HG02759 (cell line): ENCODE data around the gene ABCB1.
A peak's percentile ranks its signal among the peaks of the same experiment; 100 is the strongest.
"Not testable (repeated sequence)": the region's sequence is repeated elsewhere in the genome, so short reads cannot be mapped to it uniquely, and the experiment has no call there.

Experiments
- ATAC-seq: cut with Tn5 transposase; IDR thresholded peaks from one replicate; pipeline ENCODE4 v1.9.1; 2021; ENCODE audit warnings: mild to moderate bottlenecking, moderate library complexity; ENCODE audit not compliant: unreplicated experiment

The ABCB1 gene

GRCh38 chr7:87474533-87475358 is 125.9 kb downstream of the ABCB1 start:
- peak; percentile 74 for ATAC-seq

GRCh38 chr7:87473986-87474385 is 126.7 kb downstream of the ABCB1 start:
- peak; percentile 7 for ATAC-seq

GRCh38 chr7:87473192-87473591 is 127.5 kb downstream of the ABCB1 start:
- ATAC-seq, result no peak

DNA sequence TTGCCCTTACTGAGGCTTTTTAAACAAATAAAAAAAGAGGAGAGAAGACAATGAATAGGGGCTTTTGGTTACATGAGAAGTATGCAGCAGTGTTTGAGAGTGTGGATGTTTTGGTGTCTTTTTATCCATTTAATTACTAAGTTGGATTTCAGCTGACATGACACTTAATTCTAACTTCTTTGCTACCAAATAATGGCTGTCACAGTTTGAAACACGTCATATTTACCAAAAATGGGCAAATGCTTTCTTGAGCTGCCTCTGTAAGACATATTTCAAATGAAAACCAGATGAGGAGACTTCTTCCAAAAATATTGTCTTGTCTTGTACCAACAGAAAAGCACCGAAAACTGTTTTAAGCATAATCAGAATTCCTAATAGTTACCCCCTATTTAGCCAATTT is 129.2 kb downstream of the ABCB1 start:
- no peak for ATAC-seq

GRCh38 chr7:87469204-87469603 is 131.5 kb downstream of the ABCB1 start:
- ATAC-seq, result not testable (repeated sequence)

DNA sequence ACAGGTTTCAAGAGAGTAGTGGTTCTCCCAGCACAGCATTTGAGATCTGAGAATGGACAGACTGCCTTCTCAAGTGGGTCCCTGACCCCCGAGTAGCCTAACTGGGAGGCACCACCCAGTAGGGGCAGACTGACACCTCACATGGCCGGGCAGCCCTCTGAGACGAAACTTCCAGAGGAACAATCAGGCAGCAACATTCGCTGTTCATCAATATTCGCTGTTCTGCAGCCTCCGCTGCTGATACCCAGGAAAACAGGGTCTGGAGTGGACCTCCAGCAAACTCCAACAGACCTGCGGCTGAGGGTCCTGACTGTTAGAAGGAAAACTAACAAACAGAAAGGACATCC is 135.2 kb downstream of the ABCB1 start:
- ATAC-seq, result not testable (repeated sequence)

DNA sequence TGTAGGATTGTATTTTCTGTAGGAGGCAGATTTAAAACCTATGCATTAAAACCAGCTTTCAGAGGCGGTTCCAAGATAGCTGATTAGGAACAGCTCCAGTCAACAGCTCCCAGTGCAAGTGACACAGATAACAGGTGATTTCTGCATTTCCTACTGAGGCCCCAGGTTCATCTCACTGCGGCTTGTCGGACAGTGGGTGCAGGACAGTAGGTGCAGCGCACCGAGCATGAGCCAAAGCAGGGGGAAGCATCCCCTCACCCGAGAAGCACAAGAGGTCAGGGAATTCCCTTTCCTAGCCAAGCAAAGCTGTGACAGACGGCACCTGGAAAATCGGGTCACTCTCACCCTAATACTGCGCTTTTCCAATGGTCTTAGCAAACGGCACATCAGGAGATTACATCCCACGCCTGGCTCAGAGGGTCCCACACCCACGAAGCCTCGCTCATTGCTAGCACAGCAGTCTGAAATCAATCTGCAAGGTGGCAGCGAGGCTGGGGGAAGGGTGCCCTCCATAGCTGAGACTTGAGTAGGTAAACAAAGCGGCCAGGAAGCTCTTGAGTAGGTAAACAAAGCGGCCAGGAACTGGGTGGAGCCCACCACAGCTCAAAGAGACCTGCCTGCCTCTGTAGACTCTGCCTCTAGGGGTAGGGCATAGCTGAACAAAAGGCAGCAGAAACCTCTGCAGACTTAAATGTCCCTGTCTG is 135.7 kb downstream of the ABCB1 start:
- ATAC-seq, result not testable (repeated sequence)

- ATAC-seq, result no peak
Observed at GRCh38 chr7:87463982-87464381, 136.7 kb downstream of the ABCB1 start.

GRCh38 chr7:87460444-87460843 is 140.2 kb downstream of the ABCB1 start:
- not testable (repeated sequence) for ATAC-seq

DNA sequence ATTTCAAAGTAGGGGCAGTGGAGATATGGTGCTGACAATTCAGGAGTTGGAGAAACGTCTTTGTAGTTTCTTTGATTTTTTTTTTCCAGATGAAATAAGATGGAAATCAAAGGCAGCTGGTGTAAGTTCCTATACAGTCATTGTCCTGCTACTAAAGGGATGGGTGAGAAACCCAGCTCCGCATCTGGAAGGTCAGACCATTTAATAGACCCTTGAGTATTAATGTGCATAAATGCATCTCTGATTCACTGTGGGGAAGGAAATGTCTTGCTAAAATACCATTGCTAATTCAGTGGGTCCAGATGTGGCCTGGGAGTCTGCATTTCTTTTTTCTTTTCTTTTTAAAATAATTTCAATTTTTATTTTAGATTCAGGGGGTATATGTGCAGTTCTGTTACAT is 140.7 kb downstream of the ABCB1 start:
- no peak for ATAC-seq

- no peak for ATAC-seq
Observed at GRCh38 chr7:87458148-87458547, 142.5 kb downstream of the ABCB1 start.

DNA sequence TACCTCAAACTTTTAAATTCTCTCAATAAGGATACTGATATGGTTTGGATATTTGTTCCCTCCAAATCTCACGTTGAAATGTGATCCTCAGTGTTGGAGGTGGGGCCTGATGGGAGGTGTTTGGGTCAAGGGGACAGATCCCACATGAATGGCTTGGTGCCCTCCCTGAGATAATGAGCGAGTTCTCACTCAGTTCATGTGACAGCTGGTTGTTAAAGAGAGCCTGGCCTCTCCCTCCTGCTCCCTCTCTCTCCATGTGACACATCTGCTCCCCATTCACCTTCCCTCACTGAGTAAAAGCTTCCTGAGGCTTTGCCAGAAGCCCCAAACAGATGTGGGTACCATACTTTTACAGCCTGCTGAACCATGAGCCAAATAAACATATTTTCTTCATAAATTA is 144.4 kb downstream of the ABCB1 start:
- no peak for ATAC-seq
